Transverse colon (tissue), 4 donors: ENCODE data around the gene FGFBP2.

Experiments used
- EP300 ChIP-seq: sonication (generic); formaldehyde crosslinking; IDR thresholded peaks from one replicate; pipeline ENCODE4 v1.6.1; 2017; ENCODE audit warnings: antibody characterized with exemption, low read depth
- POLR2A ChIP-seq: fragments of 450-650 bp; IDR thresholded peaks from one replicate; pipeline ENCODE4 v1.6.1; 2016; ENCODE audit warnings: antibody characterized with exemption, mild to moderate bottlenecking, moderate library complexity
- POLR2AphosphoS5 ChIP-seq, 3 donors: sonication (generic); formaldehyde crosslinking; IDR thresholded peaks; one replicate each; pipeline ENCODE4 v1.6.1; 2016; ENCODE audit warnings: antibody characterized with exemption in 3 of 3
- TF ChIP-seq, protein P1 (sequence below), 5 experiments: fragments of 200-600 bp in 3 of 5; fragments of 450-650 bp in 2 of 5; sonication (generic) in 3 of 5; IDR thresholded peaks; 1 replicate in 2 of 5; 2 replicates in 3 of 5; pipeline ENCODE4 v1.5.1; 2016 to 2017; ENCODE audit warnings: antibody characterized with exemption in 5 of 5, inconsistent platforms in 3 of 5, mild to moderate bottlenecking in 2 of 5, moderate library complexity in 1 of 5

DNA sequence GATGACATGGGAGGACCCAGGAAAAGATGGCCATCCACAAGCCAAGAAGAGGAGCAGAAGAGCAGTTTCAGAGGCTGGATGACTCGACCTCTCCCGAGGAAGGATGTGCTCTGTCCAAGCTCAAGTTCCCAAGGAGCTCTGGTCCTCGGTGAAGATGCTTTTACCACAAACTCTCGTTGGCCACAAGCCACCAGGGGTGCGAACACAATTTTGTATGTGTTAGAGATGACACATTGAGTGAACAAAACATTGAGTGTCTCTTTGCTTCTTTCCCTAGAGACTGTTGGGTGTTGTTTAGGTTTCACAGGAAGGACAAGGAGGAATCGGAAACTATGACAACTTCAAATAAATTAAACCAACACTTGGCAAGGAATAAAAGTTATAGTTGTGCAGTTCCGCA, 50.7 kb downstream of the FGFBP2 start:
- TF ChIP-seq, protein P1, sequence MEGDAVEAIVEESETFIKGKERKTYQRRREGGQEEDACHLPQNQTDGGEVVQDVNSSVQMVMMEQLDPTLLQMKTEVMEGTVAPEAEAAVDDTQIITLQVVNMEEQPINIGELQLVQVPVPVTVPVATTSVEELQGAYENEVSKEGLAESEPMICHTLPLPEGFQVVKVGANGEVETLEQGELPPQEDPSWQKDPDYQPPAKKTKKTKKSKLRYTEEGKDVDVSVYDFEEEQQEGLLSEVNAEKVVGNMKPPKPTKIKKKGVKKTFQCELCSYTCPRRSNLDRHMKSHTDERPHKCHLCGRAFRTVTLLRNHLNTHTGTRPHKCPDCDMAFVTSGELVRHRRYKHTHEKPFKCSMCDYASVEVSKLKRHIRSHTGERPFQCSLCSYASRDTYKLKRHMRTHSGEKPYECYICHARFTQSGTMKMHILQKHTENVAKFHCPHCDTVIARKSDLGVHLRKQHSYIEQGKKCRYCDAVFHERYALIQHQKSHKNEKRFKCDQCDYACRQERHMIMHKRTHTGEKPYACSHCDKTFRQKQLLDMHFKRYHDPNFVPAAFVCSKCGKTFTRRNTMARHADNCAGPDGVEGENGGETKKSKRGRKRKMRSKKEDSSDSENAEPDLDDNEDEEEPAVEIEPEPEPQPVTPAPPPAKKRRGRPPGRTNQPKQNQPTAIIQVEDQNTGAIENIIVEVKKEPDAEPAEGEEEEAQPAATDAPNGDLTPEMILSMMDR (IDR thresholded peaks at IDR 0.05): no peak
- no peak for TF ChIP-seq POLR2A
- TF ChIP-seq POLR2AphosphoS5 (IDR thresholded peaks at IDR 0.05): no peak
- no peak for TF ChIP-seq EP300
